ENCODE data around the gene KHNYN.
"Not testable (repeated sequence)": the region's sequence is repeated elsewhere in the genome, so short reads cannot be mapped to it uniquely, and the experiment has no call there.

KHNYN gene

DNA sequence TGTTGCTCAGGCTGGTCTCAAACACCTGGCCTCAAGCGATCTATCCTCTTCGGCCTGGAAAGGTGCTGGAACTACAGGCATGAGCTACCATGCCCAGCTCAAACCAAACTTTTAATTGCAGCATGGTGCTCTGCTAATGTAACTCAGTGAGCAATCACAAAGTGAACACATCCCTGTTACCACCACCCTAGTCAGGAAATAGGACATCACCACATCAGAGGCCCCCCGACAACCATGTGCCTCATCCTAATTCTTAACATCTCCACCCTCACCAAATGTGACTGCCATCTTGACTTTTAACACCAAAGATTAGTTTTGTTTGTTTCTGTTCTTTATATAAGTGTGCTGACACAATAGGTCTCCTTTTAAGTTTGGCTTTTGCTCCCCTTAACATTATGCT lies 35.6 kb downstream of the KHNYN start:
- TF ChIP-seq, protein P1, sequence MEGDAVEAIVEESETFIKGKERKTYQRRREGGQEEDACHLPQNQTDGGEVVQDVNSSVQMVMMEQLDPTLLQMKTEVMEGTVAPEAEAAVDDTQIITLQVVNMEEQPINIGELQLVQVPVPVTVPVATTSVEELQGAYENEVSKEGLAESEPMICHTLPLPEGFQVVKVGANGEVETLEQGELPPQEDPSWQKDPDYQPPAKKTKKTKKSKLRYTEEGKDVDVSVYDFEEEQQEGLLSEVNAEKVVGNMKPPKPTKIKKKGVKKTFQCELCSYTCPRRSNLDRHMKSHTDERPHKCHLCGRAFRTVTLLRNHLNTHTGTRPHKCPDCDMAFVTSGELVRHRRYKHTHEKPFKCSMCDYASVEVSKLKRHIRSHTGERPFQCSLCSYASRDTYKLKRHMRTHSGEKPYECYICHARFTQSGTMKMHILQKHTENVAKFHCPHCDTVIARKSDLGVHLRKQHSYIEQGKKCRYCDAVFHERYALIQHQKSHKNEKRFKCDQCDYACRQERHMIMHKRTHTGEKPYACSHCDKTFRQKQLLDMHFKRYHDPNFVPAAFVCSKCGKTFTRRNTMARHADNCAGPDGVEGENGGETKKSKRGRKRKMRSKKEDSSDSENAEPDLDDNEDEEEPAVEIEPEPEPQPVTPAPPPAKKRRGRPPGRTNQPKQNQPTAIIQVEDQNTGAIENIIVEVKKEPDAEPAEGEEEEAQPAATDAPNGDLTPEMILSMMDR (IDR thresholded peaks at IDR 0.05; ENCODE audit: low read length, missing control alignments), result no peak
- DNase-seq (ENCODE audit: low read depth), result no peak

DNA sequence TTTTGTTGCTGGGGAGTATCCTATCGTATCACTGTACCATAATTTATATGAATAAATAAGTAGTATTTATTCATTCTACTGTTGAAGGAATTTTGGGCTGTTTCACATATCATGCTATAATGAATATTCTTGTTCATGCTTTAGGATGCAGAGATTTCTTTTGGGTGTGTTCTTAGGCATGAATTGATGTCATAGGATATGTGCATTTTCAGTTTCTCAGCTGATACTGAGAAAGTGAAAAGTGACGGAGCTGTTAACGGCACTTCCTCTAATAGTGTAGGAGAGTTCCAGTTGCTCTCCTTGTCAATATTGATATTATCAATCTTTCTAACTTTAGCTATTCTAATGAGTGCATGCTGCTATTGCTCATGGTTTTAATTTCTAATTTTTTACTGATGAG lies 36.1 kb downstream of the KHNYN start:
- DNase-seq (ENCODE audit: low read depth), result no peak
- TF ChIP-seq, protein P1 (IDR thresholded peaks at IDR 0.05; ENCODE audit: low read length, missing control alignments), result no peak
- no peak overlapping the region for H3K4me3 ChIP-seq (replicated peaks; ENCODE audit: low read depth, low read length)

More for the DNA sequence above, 35.6 kb downstream of the KHNYN start:
- H3K4me3 ChIP-seq (replicated peaks; ENCODE audit: low read depth, low read length), result no peak overlapping the region

DNA sequence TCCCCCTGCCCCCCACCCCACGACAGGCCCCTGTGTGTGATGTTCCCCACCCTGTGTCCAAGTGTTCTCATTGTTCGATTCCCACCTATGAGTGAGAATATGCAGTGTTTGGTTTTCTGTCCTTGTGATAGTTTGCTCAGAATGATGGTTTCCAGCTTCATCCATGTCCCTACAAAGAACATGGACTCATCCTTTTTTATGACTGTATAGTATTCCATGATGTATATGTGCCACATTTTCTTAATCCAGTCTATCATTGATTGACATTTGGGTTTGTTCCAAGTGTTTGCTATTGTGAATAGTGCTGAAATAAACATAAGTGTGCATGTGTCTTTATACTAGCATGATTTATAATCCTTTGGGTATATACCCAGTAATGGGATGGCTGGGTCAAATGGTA lies 40.7 kb downstream of the KHNYN start:
- not testable (repeated sequence) for H3K4me3 ChIP-seq (replicated peaks; ENCODE audit: low read depth, low read length); DNase-seq (ENCODE audit: low read depth)

DNA sequence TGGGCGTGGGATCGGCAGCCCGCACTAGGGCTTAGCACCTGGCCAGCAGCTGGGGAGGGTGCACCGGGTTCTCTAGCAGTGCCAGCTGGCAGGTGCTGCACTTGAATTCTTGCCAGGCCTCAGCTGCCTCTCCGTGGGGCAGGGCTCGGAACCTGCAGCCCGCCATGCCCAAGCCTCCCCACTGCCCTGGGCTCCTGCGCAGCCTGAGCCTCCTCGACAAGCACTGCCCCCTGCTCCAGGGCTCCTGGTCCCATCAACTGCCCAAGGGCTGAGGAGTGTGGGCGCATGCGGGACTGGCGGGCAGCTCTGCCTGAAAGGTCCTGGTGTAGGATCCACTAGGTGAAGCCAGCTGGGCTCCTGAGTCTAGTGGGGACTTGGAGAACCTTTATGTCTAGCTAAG lies 43.5 kb downstream of the KHNYN start:
- H3K4me3 ChIP-seq (replicated peaks; ENCODE audit: low read depth, low read length), result no peak overlapping the region
- DNase-seq (ENCODE audit: low read depth), result no peak
- TF ChIP-seq, protein P1 (IDR thresholded peaks at IDR 0.05; ENCODE audit: low read length, missing control alignments), result no peak

DNA sequence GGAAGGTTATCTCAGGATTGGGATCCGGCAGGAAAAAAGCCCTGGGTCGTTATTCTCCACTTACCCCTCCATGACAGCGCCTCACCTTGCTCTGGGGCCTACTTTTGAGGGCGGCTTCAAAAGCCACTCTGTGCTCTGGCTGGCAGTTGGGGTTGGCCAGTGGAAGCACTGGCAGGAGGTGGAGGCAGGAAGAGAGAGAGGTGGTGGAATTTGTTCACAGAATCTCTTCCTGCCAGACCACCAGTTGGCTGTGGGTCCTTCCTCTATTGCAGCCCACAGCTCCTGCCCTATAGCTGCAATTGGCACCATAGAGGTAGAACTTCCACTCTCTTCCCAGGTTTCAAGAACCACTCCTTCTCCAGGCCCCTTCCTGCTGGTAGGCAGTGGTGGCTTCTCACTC lies 45.5 kb downstream of the KHNYN start:
- TF ChIP-seq, protein P1 (IDR thresholded peaks at IDR 0.05; ENCODE audit: low read length, missing control alignments), result no peak
- DNase-seq (ENCODE audit: low read depth), result no peak
- no peak overlapping the region for H3K4me3 ChIP-seq (replicated peaks; ENCODE audit: low read depth, low read length)

DNA sequence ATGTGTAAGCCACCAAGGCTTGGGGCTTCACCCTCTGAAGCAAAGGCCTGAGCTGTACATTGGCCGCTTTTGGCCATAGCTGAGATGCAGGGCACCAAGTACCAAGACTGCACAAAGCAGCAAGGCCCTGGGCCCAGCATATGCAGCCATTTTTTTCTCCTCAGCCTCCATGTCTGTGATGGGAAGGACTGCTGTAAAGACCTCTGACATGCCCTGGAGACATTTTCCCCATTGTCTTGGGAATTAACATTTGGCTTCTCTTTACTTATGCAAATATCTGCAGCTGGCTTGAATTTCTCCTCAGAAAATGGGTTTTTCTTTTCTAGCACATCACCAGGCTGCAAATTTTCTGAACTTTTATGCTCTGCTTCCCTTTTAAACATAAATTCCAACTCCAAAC lies 50.2 kb downstream of the KHNYN start:
- DNase-seq (ENCODE audit: low read depth); H3K4me3 ChIP-seq (replicated peaks; ENCODE audit: low read depth, low read length): not testable (repeated sequence)

DNA sequence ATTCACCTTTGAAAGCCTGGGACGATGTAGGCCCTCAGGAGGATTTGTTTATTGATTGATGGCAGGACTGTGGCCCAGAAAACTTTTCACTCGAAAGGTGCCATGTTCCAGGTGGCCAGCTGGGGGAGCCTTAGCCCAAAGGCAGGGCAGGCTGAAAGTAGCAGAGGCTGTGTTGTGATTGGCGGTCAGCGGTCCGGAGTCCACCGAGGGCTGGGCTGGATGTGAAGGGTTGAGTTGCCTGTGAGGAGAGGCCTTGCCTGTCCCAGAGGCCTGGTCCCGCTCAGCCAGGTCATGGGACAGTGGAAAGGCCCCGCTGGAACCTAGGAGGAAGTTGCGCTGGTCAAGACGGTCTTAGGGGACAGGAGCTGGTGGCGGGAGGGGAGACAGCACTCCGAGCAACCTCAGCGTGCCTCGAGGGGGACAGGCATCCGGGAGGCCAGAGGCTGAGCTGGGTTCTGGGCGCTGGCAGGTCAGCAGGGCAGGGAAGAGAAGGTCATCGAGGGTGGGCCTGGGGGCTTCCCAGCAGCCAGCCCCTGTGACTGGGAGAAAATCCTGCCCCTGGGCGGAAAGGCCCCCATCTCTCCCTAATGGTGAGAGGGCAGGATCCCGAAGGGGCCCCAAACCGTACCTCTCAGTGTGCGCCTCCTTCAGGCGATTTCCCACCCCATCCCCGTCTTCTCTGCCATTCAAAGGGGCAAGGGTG lies 52.0 kb downstream of the KHNYN start:
- peak; percentile 28 for DNase-seq (ENCODE audit: low read depth)
- H3K4me3 ChIP-seq (replicated peaks; ENCODE audit: low read depth, low read length), result no peak overlapping the region
- TF ChIP-seq, protein P1 (IDR thresholded peaks at IDR 0.05; ENCODE audit: low read length, missing control alignments), result peak; percentile 69

DNA sequence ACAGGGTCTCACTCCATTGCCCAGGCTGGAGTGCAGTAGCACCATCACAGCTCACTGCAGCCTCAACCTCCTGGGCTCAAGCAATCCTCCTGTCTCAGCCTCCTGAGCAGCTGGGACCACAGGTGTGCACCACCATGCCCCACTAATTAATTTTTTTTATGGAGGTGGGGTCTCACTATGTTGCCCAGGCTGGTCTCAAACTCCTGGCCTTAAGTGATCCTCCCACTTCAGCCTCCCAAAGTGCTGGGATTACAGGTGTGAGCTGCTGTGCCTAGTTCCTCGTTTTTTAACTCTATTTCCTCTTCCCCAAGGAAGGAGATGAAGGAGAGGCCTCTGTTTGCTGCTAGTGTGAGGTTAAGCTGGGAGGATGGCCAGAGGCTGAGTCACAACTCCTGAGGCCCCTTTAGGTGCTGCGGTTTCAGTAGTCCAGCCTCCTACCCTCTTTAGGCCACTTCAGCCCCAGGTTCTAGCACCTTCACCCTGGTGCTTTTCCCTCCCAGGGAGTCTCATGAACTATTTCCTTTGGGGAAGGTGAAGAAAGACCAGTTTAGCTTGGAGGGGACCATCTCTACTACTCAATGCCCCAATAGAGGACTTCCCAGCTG lies 53.0 kb downstream of the KHNYN start:
- peak; percentile 40 for DNase-seq (ENCODE audit: low read depth)
- not testable (repeated sequence) for H3K4me3 ChIP-seq (replicated peaks; ENCODE audit: low read depth, low read length)
